HG03097 (cell line): Measurements from ENCODE around the gene CREBBP.

ENCODE experiments used
- ATAC-seq: cut with Tn5 transposase; IDR thresholded peaks from one replicate; pipeline ENCODE4 v1.9.1; 2021; ENCODE audit not compliant: unreplicated experiment, low FRiP score

CREBBP gene

GRCh38 chr16:3800477-3801270 lies 79.8 kb downstream of the CREBBP start:
- no peak for ATAC-seq

DNA sequence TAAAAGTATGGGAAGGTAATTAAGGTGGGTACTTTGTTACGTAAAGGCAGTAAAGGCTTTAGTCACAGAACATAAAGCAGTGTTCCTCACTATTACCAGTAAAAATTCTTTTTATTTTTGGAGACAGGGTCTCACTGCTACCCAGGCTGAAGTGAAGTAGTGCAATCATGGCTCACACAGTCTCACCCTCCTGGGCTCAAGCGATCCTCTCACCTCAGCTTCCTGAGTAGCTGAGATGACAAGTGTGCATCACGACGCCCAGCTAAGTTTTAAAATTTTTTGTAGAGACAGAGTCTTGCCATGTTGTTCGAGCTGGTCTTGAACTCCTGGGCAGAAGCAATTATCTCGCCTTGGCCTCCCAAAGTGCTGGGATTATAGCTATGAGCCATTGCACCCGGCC lies 80.5 kb downstream of the CREBBP start:
- no peak for ATAC-seq

DNA sequence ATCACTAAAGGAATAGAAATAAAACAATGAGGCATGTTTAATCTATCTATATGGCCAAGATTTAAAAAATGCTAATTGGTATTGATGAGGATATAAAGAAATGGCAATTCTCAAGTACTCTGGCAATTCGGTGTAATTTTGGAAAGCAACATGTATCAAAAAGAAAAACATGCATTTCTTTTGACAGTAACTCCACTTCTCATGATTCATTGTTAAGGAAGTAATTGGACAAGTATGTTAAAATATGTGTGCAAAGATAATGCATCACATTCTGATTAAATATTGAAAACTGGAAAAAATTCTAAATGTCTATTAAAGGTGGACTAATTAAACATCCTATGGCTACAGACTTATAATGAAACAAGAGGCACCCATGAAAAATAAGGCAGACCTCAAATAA lies 81.2 kb downstream of the CREBBP start:
- no peak for ATAC-seq

DNA sequence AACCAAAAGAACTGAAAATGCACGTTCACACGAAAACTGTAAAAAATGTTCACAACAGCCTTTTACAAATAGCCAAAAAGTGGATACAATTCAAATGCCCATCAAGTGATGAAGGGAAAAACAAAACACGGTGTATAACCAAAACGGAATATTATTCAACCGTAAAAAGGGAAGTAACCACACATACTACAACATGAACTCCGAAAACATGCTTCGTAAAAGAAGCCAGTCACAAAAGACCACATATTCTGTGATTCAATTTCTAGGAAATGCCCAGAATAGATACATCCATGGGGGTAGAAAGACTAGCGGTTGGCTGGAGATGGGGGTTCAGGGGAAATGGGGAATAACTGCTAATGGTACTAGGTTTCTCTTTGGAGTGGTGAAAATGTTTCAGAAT lies 81.7 kb downstream of the CREBBP start:
- ATAC-seq = no peak

DNA sequence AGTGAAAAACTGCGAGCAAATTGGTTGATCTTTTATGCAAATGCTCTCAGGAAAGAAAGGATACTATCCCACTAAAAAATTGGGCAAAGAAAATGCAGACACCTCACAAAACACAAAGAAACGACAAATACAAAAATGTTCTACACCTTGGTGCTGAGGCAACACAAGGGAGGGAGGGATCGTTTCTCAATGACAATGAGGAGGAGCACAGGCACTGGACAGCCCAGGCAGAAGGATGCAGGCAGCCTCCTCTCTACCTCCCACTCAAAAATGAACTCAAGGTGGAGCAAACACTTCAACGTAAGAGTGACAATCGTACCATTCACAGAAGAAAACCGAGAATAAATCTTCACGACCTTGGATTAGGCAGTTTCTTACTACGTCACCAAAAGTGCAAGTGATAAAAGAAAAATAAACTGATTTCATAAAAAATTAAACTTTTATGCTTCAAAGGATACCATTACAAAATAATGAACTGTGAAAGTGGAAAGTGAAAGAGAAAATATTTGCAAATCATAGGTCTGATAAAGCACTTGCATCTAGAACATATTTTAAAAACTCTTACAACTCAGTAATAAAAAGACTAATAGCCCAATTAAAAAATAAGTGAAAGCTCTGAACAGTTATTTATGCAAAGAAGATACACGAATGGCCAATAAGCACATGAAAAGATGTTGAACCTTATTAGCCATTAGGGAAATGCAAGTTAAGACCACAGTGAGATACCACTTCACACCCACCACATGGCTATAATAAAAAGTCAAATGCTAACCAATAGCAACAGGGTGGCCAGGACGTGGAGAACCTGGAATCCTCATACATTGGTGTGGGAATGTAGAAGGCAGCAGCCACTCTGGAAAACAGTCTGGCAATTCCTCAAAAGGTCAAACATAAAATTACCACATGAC lies 82.4 kb downstream of the CREBBP start:
- no peak for ATAC-seq

- ATAC-seq = no peak
Measured at GRCh38 chr16:3797473-3797872, 83.0 kb downstream of the CREBBP start.

DNA sequence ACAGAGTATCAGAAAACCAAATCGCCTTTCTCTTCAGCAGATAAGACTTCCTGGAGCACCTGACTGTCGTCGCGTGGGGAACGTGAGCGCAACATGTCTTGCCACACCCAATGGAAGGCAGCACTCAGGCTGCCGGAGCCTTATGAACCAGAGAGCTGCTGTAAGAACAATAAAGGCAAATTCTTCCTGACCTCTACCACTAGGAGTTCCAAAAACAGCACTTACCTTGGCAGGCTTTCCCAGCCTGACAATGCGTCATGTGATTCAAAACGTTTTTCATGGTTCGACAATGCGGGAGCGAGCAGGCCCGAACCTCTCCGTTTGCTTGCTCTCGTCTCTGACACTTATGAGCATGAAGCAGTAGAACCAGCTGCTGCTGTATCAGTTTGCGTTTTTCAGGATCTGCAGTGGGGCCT lies 87.3 kb downstream of the CREBBP start:
- ATAC-seq = no peak

DNA sequence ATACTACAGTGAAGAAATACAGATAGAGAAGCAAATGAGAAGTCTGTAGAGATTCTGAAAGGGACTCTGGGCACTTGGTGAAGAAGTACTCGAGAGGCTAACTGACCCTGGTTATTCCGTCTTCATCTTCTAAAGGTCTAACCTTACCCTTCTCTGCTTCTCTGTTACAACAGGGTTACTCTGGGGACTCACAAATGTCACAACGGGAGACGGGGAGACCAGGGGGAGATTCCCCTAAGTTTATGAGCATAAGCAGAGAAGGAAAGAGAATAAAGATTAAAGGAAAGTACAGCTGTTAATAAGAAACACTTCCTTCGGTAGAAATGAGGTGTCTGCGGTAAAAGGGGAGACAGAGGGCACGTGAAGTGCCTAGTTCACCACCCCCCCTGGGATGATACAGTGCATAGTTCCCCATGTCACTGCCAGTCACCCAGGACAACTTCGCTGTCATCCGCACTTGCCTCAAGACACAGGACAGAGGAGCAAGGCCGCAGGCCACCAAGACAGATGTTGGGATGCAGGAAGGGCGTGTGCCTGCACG lies 88.0 kb downstream of the CREBBP start:
- ATAC-seq = no peak

DNA sequence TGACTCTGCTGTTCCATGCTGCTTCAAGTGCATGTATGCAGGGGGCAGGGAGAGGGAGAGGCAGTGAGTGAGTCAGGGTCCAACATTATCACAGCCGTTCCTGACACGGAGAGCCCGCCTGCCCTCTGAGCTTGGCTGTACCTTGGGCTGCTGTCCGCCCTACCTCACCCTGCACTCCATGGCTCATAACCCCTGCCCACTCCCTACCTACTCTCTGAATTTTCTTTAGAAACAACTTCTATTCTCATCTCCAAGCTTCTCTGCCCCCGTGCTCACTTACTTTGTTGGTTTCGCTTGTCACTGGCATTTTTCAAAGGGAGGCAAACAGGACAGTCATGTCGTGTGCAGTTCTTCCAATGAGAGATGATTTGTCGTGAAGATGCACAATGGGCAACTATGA lies 88.8 kb downstream of the CREBBP start:
- ATAC-seq = no peak

GRCh38 chr16:3789375-3790099 lies 91.0 kb downstream of the CREBBP start:
- no peak for ATAC-seq

GRCh38 chr16:3788711-3789374 lies 91.7 kb downstream of the CREBBP start:
- no peak for ATAC-seq

DNA sequence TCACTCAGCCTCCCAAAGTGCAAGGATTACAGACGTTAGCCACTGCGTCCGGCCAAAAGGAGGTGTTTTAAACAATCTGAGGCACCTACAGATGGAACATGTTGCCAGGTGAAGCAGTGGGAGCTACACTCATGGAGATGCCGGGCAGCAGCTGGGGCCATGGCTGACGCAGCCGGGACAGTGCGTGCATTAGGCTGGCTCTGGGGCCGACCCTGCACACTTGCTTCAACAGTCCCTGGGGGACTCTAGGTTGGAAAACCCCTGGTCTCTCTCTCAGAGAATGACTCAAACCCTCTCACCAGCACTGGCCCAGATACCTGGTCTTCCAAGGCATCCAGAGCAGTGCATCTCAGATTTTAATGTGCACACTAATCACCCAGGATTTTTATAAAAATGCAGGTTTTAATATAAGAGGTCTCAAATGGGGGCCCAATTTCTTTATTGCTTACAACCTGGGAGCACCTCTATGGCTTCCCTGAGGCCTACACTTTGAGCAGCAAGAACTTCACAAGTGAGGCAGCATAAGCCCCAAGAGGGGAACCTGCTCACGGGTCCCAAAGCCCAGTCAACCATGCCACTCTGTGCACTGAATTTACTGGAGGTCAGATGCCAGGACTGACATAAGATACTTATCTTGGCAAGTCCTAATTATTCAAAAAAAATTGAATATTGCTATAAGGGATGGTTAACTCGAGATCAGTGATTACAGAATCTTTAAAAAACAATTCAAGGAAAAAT lies 92.4 kb downstream of the CREBBP start:
- ATAC-seq = peak; percentile 62

DNA sequence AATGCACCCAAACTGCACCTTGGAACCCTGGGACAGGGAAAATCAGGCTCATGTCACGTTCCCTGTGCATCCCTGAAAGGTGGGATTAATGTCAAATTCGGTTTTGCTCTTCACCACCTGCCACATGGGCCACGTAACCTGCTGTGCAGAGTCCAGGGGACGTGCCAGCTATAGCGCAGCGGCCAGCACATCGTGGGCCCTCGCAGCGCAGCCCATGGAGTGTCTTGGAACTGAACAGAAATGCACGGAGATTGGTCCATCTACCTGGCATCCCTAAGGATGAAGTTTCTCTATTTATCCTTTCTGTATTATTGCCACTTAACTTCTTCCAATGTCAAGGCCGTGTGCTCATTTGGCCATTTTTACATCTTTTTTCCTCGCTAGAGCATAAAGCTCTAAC lies 95.1 kb downstream of the CREBBP start:
- ATAC-seq = no peak

- ATAC-seq = no peak
Measured at GRCh38 chr16:3783516-3783915, 97.0 kb downstream of the CREBBP start.

DNA sequence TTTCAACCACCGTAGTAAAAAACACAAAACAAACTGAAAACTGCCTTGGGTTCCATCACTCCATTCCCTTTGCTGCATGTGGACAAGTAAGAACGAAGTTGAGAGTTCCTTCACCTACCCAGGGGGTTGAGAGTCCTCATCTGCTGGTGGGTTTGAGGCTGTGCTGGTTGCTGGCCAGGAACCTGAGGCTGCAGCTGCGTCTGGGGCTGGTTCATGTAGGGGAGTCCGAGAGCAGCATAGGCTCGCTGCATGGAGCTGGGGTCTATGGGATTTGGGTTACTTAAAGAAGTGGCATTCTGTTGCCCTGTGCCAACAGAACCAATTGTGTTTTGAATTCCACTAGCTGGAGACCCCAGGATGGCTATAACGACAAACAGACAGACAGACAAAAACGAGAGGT lies 97.9 kb downstream of the CREBBP start:
- no peak for ATAC-seq

DNA sequence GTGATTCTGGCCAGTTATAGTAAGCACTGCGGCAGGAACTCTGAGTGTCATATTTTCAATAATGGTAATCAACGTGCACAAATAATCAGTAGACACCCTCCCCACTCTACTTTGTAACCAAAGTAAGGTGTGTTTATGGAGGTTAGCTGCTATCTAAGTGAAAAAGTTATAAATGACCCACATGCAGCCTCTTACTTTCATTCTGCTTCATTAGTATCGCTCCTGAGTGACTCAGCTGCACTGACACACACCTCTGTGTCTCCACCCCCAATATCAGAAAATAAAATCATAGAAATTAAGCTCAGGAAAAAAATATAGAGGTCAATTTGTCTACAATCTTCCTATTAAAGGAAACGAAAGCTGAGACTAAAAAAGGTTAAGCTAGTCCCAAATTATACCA lies 99.1 kb downstream of the CREBBP start:
- no peak for ATAC-seq

GRCh38 chr16:3780570-3780969 lies 99.9 kb downstream of the CREBBP start:
- ATAC-seq = no peak

GRCh38 chr16:3776316-3776715 lies 104.2 kb downstream of the CREBBP start:
- ATAC-seq = no peak

DNA sequence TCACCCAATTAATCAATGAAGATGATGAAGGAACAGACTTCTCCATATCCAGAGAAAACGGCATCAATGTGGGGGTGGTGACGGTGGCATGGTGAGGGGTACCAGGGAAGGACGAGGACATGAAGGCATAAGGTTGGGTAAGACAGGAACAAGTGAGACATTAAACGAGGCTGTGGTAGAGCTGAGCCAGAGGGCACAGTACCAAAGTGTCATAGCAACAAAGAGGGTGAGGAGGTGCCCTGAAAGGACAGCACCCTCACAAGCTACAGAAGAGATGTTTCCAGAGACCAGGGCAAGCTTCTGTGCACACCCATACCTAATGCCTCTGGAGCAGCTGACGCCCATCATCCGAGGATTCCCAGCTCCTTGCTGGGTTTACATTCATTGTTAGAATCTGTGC lies 105.7 kb downstream of the CREBBP start:
- no peak for ATAC-seq
